ENCODE results near the gene ENOX1.

ENOX1 gene

DNA sequence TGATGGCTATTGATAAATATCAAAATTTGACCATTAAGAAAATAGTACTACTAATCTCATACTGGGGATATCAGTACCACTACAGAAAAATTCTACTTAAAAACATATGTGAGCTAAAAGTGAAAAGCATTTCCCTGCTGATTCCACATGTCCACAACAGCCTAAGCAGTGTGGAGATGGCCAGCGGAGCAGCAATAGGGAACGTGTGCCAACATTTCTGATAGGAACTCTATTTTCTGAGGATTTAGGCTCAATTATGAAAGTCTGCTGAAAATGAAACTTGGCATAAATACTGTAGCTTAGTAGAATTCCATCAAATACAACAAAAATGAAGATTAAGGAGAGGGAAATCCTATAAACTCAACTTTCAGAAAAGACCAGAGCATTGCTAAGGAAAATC lies 311.6 kb downstream of the ENOX1 start:
- Histone ChIP-seq H3K27ac (ENCODE audit: low read depth, low read length) (no peak overlapping the region), H3K27me3 (ENCODE audit: control insufficient read depth, insufficient read depth, low read length) (no peaks in the 10 kb centered on the region)

DNA sequence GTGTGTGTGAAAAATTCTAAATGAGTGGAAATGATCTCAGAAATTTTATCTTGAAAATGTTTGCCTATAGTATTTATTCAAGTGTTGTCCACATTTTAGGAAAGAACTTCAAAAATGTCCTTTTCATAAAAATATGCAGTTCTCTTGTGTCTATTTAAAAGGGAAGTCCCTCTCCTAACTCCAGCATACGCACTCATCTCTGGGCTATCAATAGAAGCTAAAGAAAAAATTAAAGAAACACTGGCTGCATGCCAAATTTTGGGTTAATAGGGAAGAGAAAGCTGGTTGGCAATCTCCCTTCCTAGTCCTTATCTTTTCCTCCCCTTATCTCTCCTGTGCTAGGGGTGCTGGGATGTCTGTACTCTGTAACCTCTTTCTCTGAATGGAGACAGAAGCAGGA lies 313.3 kb downstream of the ENOX1 start:
- Histone ChIP-seq H3K27me3 (ENCODE audit: control insufficient read depth, insufficient read depth, low read length) (no peaks in the 10 kb centered on the region), H3K27ac (ENCODE audit: low read depth, low read length) (no peak overlapping the region), H3K36me3 (ENCODE audit: control insufficient read depth, insufficient read depth, low read length) (no peaks in the 10 kb centered on the region), H3K4me1 (ENCODE audit: control insufficient read depth, insufficient read depth, low read length) (peaks cover 21% of the 10 kb centered on the region), H3K4me3 (ENCODE audit: low read length) (no peak overlapping the region), H3K9ac (ENCODE audit: low read length) (no peak overlapping the region)

More for the DNA sequence above, 311.6 kb downstream of the ENOX1 start:
- no peak overlapping the region for H3K4me3 ChIP-seq (ENCODE audit: low read length)
- H3K9ac ChIP-seq (ENCODE audit: low read length) = no peak overlapping the region
- no peaks in the 10 kb centered on the region for H3K36me3 ChIP-seq (ENCODE audit: control insufficient read depth, insufficient read depth, low read length)
- peaks cover 21% of the 10 kb centered on the region for H3K4me1 ChIP-seq (ENCODE audit: control insufficient read depth, insufficient read depth, low read length)

DNA sequence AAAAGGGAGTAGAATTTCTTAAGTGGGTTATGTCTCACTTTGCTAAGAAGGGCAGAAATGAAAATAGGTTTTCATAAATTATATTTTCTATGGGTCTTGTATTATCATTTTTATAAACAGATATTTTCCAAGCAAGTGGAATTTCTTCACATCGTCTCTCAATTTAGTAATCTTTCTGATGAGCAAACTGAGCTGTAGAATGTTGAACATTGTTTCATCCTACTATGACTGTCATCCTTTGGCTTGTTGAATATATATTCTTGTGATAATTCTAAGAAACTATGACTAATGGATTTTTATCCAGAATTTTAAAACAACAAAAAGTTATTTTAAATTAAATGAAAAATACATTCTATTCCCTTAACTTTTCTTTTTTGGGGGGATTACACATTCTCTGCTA lies 313.8 kb downstream of the ENOX1 start:
- Histone ChIP-seq H3K27ac (ENCODE audit: low read depth, low read length) (no peak overlapping the region), H3K27me3 (ENCODE audit: control insufficient read depth, insufficient read depth, low read length) (no peaks in the 10 kb centered on the region), H3K4me1 (ENCODE audit: control insufficient read depth, insufficient read depth, low read length) (peaks cover 17% of the 10 kb centered on the region), H3K36me3 (ENCODE audit: control insufficient read depth, insufficient read depth, low read length) (no peaks in the 10 kb centered on the region), H3K4me3 (ENCODE audit: low read length) (no peak overlapping the region), H3K9ac (ENCODE audit: low read length) (no peak overlapping the region)

DNA sequence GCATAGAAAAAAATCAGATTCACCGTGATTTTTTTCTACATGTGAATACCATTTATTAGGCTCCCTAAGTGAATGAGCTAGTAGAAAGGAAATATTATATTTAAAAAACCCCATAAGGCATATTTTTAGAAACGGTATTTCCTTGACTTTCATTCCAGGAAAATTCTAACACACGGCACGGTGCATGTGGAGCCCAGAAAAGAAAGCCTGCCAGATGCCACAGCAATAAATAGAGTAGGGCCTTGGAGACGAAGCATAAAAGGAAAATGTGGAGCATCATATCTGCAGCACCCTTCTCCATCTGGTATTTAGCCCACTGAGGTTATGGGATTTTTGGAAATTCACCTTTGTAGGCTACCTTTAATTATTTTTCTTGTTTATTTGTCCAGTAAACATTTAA lies 314.4 kb downstream of the ENOX1 start:
- Histone ChIP-seq H3K9ac (ENCODE audit: low read length) (no peak overlapping the region), H3K27me3 (ENCODE audit: control insufficient read depth, insufficient read depth, low read length) (no peaks in the 10 kb centered on the region), H3K4me1 (ENCODE audit: control insufficient read depth, insufficient read depth, low read length) (peaks cover 17% of the 10 kb centered on the region), H3K36me3 (ENCODE audit: control insufficient read depth, insufficient read depth, low read length) (no peaks in the 10 kb centered on the region), H3K27ac (ENCODE audit: low read depth, low read length) (peak overlapping the region; percentile 45), H3K4me3 (ENCODE audit: low read length) (no peak overlapping the region)

DNA sequence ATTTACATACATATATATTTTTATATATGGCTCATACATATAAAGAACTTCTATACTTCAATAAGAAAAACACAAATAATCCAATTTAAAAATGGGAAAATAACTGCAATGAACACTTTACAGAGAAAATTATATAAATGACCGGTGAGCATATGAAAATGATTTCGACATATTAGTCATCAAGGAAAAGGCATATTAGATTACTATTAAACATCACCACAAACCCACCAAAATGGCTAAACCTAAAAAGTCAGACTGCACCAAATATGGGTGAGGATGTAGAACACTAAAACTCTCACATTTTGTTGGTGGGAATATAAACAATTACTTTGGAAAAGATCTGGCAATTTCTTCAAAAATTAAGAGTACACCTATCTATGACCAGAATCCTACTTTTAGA lies 316.2 kb downstream of the ENOX1 start:
- Histone ChIP-seq H3K27ac (ENCODE audit: low read depth, low read length) (no peak overlapping the region), H3K4me3 (ENCODE audit: low read length) (no peak overlapping the region), H3K4me1 (ENCODE audit: control insufficient read depth, insufficient read depth, low read length) (peaks cover 17% of the 10 kb centered on the region), H3K36me3 (ENCODE audit: control insufficient read depth, insufficient read depth, low read length) (no peaks in the 10 kb centered on the region), H3K9ac (ENCODE audit: low read length) (no peak overlapping the region), H3K27me3 (ENCODE audit: control insufficient read depth, insufficient read depth, low read length) (no peaks in the 10 kb centered on the region)

DNA sequence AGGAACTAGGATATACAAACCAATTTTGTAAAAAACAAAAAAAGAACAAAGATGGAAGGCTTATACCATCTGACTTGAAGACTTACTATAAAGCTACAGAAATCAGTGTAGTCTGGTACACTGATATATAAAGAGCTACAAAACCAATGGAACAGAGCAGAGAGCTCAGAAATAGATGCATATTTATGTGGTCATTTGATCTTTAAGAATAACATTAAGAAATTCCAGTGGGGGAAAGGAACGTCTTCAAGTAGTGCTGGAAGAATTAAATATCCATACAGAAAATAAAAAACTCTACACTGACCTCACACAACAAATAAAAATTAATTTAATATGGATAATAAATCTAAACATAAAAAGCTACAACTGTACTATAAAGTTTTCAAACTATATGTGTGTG lies 317.0 kb downstream of the ENOX1 start:
- Histone ChIP-seq H3K4me1 (ENCODE audit: control insufficient read depth, insufficient read depth, low read length) (peaks cover 17% of the 10 kb centered on the region), H3K27me3 (ENCODE audit: control insufficient read depth, insufficient read depth, low read length) (no peaks in the 10 kb centered on the region), H3K9ac (ENCODE audit: low read length) (no peak overlapping the region), H3K4me3 (ENCODE audit: low read length) (no peak overlapping the region), H3K27ac (ENCODE audit: low read depth, low read length) (no peak overlapping the region), H3K36me3 (ENCODE audit: control insufficient read depth, insufficient read depth, low read length) (no peaks in the 10 kb centered on the region)

DNA sequence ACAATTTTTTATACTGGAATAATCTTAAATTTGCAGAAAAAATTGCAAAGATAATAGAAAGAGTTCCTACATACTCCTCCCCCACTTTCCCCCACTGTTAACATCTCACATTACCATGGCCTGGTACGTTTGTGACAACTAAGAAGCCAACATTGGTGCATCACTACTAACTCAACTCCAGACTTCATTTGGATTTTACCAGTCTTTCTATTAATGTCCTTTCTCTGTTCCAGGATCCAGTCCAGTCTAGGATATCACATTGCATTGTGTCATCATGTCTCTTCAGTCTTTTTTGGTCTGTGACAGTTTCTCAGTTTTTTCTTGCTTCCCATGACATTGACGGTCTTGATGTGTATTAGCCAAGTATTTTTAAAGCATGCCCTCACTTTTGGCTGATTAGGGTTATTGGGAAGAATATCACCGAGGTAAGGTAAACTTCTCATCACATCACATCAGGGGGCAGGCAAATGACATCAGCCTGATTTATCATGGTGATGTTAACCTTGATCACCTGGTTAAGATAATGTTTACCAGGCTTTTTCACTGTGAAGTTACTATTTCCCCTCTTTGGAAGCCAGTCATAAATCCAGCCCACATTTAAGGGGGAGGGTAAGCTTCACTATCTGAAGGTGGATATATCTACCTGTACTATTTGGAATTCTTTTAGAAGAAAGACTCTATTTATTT lies 322.1 kb downstream of the ENOX1 start:
- Histone ChIP-seq H3K27ac (ENCODE audit: low read depth, low read length) (no peak overlapping the region), H3K36me3 (ENCODE audit: control insufficient read depth, insufficient read depth, low read length) (no peaks in the 10 kb centered on the region), H3K27me3 (ENCODE audit: control insufficient read depth, insufficient read depth, low read length) (no peaks in the 10 kb centered on the region), H3K4me1 (ENCODE audit: control insufficient read depth, insufficient read depth, low read length) (no peaks in the 10 kb centered on the region), H3K9ac (ENCODE audit: low read length) (no peak overlapping the region), H3K4me3 (ENCODE audit: low read length) (no peak overlapping the region)

DNA sequence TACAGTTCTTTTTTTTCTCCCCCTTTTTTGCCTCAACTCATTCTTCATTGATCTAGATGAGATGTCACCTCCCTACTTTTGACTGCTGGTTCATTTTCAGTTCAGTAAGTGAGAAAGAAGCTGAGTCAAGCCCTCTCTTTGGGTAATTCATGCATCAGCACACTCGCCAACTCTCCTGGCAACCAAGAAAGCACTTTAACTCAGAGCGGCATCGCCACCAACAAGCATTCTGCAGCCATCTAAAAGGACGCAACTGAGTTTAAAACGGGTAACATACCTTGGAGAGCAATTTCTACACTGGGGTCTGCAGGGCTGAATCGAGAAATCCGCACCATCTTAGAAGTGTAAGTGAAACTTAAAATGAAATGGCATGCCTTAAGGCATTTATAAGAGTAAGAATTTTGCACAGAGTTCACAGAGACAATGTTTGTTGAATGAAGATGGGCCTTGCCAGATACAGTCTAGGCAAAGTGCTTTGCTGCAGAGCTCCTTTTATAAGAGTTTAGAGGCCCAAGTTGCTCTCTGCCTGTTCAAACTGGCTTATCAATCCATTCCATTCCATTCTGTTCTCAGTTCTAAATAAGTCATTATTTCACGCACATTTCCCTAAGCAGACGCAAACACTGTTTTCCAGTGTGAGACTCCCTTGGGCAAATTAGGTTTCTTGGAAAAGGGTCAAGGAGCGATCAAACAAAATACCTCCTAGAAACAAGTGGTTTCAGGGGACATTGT lies 338.0 kb downstream of the ENOX1 start:
- Histone ChIP-seq H3K9ac (ENCODE audit: low read length) (no peak overlapping the region), H3K4me3 (ENCODE audit: low read length) (no peak overlapping the region), H3K27me3 (ENCODE audit: control insufficient read depth, insufficient read depth, low read length) (no peaks in the 10 kb centered on the region), H3K4me1 (ENCODE audit: control insufficient read depth, insufficient read depth, low read length) (no peaks in the 10 kb centered on the region), H3K27ac (ENCODE audit: low read depth, low read length) (no peak overlapping the region), H3K36me3 (ENCODE audit: control insufficient read depth, insufficient read depth, low read length) (no peaks in the 10 kb centered on the region)

DNA sequence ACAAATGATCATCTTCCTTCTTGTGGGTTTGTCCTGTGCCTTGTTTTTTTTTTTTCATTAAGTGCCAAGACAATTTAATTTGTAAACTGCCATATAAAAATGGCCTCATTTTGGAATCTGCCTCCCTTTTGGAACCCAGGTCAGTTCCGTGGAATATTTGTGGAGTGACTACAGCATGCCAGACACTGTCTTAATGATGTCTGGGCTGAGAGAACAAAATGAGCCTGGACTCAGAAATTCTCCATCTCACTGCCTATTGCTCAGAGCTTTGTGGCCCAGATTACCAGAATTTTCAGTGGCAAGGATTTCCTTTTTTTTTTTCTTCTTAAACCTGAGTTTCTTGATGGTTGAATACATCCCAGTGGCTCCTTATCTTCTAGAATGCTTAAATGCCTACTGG lies 340.6 kb downstream of the ENOX1 start:
- H3K4me3 ChIP-seq (ENCODE audit: low read length) = no peak overlapping the region
- H3K4me1 ChIP-seq (ENCODE audit: control insufficient read depth, insufficient read depth, low read length) = no peaks in the 10 kb centered on the region
- H3K36me3 ChIP-seq (ENCODE audit: control insufficient read depth, insufficient read depth, low read length) = no peaks in the 10 kb centered on the region
- no peak overlapping the region for H3K27ac ChIP-seq (ENCODE audit: low read depth, low read length)
- no peaks in the 10 kb centered on the region for H3K27me3 ChIP-seq (ENCODE audit: control insufficient read depth, insufficient read depth, low read length)
- H3K9ac ChIP-seq (ENCODE audit: low read length) = no peak overlapping the region

DNA sequence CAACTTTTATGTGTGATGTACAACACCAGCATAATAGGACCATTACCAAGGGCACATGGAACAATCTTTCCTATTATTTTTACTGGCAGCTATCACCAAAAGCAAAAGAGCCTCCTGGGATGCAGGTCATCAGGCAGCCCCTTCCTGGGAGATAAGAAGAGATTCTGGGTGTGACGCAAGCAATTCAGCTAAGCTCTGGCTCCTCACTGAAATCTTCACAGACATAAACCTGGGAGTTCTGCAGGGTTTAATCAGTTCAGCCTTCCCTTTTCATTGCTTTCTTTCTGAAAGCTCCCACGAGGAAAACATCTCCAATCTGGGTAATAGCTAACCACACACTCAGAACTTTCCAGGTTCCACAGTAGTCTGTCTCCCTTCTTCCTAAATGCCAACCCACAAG lies 341.1 kb downstream of the ENOX1 start:
- Histone ChIP-seq H3K27me3 (ENCODE audit: control insufficient read depth, insufficient read depth, low read length) (no peaks in the 10 kb centered on the region), H3K4me3 (ENCODE audit: low read length) (no peak overlapping the region), H3K4me1 (ENCODE audit: control insufficient read depth, insufficient read depth, low read length) (no peaks in the 10 kb centered on the region), H3K9ac (ENCODE audit: low read length) (no peak overlapping the region), H3K27ac (ENCODE audit: low read depth, low read length) (peak overlapping the region; percentile 25), H3K36me3 (ENCODE audit: control insufficient read depth, insufficient read depth, low read length) (no peaks in the 10 kb centered on the region)

DNA sequence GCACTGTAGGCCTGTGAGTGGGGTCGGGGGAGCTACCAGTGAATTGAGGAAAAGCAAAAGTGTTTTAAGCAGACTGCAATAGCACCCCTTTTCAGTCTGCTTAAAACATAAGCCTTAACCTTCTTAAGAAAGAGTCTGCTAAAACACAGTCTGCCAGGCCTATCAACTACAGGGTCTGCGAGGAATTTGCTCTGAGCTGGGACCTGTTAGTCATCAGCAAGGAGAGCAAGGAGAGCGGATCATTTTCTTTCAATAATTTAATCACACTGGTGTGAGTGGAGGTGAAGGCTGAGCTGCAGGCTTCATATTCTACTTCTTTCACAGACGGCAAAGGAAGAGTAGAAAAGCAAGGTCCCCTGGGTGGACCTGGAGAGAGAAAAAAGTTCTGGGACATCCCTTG lies 342.7 kb downstream of the ENOX1 start:
- H3K27me3 ChIP-seq (ENCODE audit: control insufficient read depth, insufficient read depth, low read length) = no peaks in the 10 kb centered on the region
- H3K4me1 ChIP-seq (ENCODE audit: control insufficient read depth, insufficient read depth, low read length) = no peaks in the 10 kb centered on the region
- no peak overlapping the region for H3K9ac ChIP-seq (ENCODE audit: low read length)
- H3K27ac ChIP-seq (ENCODE audit: low read depth, low read length) = peak overlapping the region; percentile 18
- H3K36me3 ChIP-seq (ENCODE audit: control insufficient read depth, insufficient read depth, low read length) = no peaks in the 10 kb centered on the region
- H3K4me3 ChIP-seq (ENCODE audit: low read length) = no peak overlapping the region

DNA sequence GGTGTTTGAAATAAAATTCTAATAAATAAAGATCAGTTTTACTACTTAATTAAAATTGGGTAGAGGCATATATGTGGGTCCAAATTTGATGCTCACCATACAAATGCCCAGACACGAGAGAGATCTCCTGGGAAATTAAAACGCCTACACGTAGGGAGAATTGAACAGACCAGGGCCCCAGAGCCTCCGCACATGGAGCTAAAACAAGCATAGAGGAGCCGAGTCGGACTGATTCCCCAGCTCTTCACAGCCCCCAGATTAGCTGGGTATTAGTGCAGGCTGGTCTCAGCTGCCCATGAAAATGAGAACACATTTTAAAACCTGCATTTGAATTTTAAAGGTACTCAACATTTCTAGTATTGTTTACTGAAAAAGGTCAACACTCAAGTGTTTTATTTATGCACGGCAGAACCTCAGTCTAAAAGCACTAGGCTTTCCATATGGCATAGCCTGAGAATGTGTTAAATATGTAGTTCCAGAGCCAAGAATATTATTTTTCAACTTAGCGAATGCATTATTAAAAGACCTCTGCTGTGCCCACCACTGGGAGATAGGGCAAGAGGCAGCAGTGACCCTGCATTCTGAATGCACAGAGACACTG lies 344.8 kb downstream of the ENOX1 start:
- H3K4me1 ChIP-seq (ENCODE audit: control insufficient read depth, insufficient read depth, low read length) = no peaks in the 10 kb centered on the region
- no peaks in the 10 kb centered on the region for H3K36me3 ChIP-seq (ENCODE audit: control insufficient read depth, insufficient read depth, low read length)
- no peak overlapping the region for H3K27ac ChIP-seq (ENCODE audit: low read depth, low read length)
- no peaks in the 10 kb centered on the region for H3K27me3 ChIP-seq (ENCODE audit: control insufficient read depth, insufficient read depth, low read length)
- no peak overlapping the region for H3K4me3 ChIP-seq (ENCODE audit: low read length)
- H3K9ac ChIP-seq (ENCODE audit: low read length) = no peak overlapping the region

DNA sequence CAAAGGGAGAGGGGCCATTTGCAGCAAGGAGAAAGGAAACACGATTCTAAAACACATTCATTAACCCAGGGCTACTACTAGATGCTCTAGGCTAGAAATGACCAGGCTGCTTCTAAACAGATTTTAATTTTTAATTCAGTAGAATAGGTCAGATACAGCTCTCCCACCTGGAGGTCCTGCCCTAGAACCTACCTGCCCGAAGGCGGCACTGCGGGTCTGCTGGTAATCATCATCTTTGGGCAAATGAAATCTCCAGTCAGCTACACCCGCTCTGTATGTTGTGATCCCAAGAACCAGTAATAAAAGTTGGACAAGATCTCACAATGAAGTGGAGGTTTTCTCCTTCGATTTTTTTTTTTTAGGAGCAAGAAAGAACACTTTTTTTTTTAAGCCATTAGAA lies 345.3 kb downstream of the ENOX1 start:
- Histone ChIP-seq H3K9ac (ENCODE audit: low read length) (no peak overlapping the region), H3K4me3 (ENCODE audit: low read length) (no peak overlapping the region), H3K4me1 (ENCODE audit: control insufficient read depth, insufficient read depth, low read length) (no peaks in the 10 kb centered on the region), H3K27me3 (ENCODE audit: control insufficient read depth, insufficient read depth, low read length) (no peaks in the 10 kb centered on the region), H3K27ac (ENCODE audit: low read depth, low read length) (no peak overlapping the region), H3K36me3 (ENCODE audit: control insufficient read depth, insufficient read depth, low read length) (no peaks in the 10 kb centered on the region)

Measured in rectal smooth muscle tissue (tissue), 1 donor.